Tibial nerve (tissue), 4 donors: ENCODE data around the gene TOGARAM1.

Experiments
- EP300 ChIP-seq, 2 donors: sonication (generic); formaldehyde crosslinking; IDR thresholded peaks; one replicate each; pipeline ENCODE4 v1.6.1; 2017; ENCODE audit warnings: antibody characterized with exemption in 2 of 2, mild to moderate bottlenecking in 1 of 2
- POLR2A ChIP-seq, 2 donors: fragments of 450-650 bp; IDR thresholded peaks; one replicate each; pipeline ENCODE4 v1.6.1; 2017; ENCODE audit warnings: antibody characterized with exemption in 2 of 2, mild to moderate bottlenecking in 2 of 2, moderate library complexity in 2 of 2
- TF ChIP-seq, protein P1 (sequence below), 5 experiments: fragments of 200-600 bp in 3 of 5; fragments of 450-650 bp in 2 of 5; sonication (generic) in 3 of 5; IDR thresholded peaks; one replicate each; pipeline ENCODE4 v1.5.1; 2016 to 2019; ENCODE audit warnings: antibody characterized with exemption in 5 of 5, mild to moderate bottlenecking in 3 of 5, moderate library complexity in 2 of 5

DNA sequence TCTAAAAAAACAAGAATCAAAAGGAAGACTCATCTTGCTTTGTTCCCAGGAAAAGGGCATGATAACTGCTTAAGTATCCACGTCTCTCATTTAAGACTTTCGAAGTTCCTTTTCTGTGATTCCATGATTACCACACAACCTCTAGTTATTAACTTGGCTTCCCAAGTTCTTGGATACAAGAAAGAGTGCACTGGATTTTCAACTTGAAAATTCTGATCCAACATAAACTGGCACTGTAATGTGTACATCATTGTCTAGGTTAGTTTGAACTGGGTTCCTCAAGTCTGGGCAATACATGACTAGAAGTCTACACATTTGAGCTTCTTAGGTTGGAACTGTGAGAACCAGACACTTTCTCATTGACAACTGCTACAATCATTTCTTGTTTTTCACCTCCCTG lies 1.8 kb upstream of the TOGARAM1 start:
- TF ChIP-seq, protein P1, sequence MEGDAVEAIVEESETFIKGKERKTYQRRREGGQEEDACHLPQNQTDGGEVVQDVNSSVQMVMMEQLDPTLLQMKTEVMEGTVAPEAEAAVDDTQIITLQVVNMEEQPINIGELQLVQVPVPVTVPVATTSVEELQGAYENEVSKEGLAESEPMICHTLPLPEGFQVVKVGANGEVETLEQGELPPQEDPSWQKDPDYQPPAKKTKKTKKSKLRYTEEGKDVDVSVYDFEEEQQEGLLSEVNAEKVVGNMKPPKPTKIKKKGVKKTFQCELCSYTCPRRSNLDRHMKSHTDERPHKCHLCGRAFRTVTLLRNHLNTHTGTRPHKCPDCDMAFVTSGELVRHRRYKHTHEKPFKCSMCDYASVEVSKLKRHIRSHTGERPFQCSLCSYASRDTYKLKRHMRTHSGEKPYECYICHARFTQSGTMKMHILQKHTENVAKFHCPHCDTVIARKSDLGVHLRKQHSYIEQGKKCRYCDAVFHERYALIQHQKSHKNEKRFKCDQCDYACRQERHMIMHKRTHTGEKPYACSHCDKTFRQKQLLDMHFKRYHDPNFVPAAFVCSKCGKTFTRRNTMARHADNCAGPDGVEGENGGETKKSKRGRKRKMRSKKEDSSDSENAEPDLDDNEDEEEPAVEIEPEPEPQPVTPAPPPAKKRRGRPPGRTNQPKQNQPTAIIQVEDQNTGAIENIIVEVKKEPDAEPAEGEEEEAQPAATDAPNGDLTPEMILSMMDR (IDR thresholded peaks at IDR 0.05) = no peak
- no peak for TF ChIP-seq EP300 (IDR thresholded peaks at IDR 0.05)
- TF ChIP-seq POLR2A (IDR thresholded peaks at IDR 0.05) = no peak
